Adrenal gland (tissue), 12 donors: ENCODE measurements around the gene ASIC3. TPM values are rescaled to one million over a fixed set of nuclear protein-coding genes. Genes with fewer than 3 reads are reported as not detected.
A peak's percentile ranks its signal among the peaks of the same experiment; 100 is the strongest.

ENCODE experiments used
- DNase-seq, 7 donors: peaks; one replicate each; pipeline ENCODE4 v3.0.0-alpha.2; 2019 to 2020
- H3K27ac ChIP-seq, 5 donors: fragments of 200-600 bp; sonication (generic) in 4 of 5; 1 replicate in 3 of 5; 2 replicates in 2 of 5; pipeline versions ENCODE4 v1.5.1 to v1.8.0; 2016 to 2020; ENCODE audit warnings: mild to moderate bottlenecking in 1 of 5
- H3K27me3 ChIP-seq: fragments of 200-600 bp; 2 replicates; pipeline ENCODE4 v1.8.0; 2021
- H3K36me3 ChIP-seq, 2 donors: fragments of 200-600 bp; replicated peaks in 1 of 2; 1 replicate in 1 of 2; 2 replicates in 1 of 2; pipeline versions ENCODE4 v1.5.1 to v1.8.0; 2018 to 2022
- H3K4me1 ChIP-seq, 2 donors: fragments of 200-600 bp; replicated peaks in 1 of 2; 1 replicate in 1 of 2; 2 replicates in 1 of 2; pipeline versions ENCODE4 v1.5.1 to v1.8.0; 2018 to 2021
- H3K4me3 ChIP-seq, 4 donors: fragments of 200-600 bp; sonication (generic) in 3 of 4; one replicate each; pipeline ENCODE4 v1.5.1; 2016 to 2018
- H3K9me3 ChIP-seq, 3 donors: fragments of 200-600 bp; sonication (generic) in 1 of 3; replicated peaks in 1 of 3; 1 replicate in 2 of 3; 2 replicates in 1 of 3; pipeline versions ENCODE4 v1.5.1 to v1.8.0; 2016 to 2021
- POLR2A ChIP-seq, 2 donors: fragments of 450-650 bp; IDR thresholded peaks; one replicate each; pipeline ENCODE4 v1.6.1; 2017; ENCODE audit warnings: antibody characterized with exemption in 2 of 2, mild to moderate bottlenecking in 2 of 2, moderate library complexity in 1 of 2
- WGBS, 4 donors: extraction: QIAGEN DNeasy Blood & Tissue Kit in 2 of 4; methylation state at CpG; one replicate each; pipeline versions ENCODE4 v1.1.5 to v1.1.7; 2013 to 2017; 5-methylcytosine and 5-hydroxymethylcytosine counted together
- intact Hi-C, 2 donors: fragments of 100-400 bp; cut with DNase I; formaldehyde crosslinking; loops; one replicate each; pipeline versions ENCODE4 v1.14.1 to v1.15.0; 2022 to 2023
- polyA plus RNA-seq, 3 donors: library from polyadenylated mRNA; stranded (reverse); fragments of 200-250 nt in 2 of 3; fragments of 350-450 nt in 1 of 3; fragmentation: Illumina TruSeq in 1 of 3; extraction: RNeasy Lipid Tissue Mini Kit (QIAGEN cat#74804) in 1 of 3; gene quantifications; one replicate each; pipeline ENCODE4 v1.2.3, GENCODE V29; 2013 to 2014
- total RNA-seq, 9 donors: library from RNA; depleted of rRNA in 4 of 9; stranded (reverse); fragments of >200 nt in 4 of 9; fragments of 120-200 nt in 1 of 9; fragmentation: NEBNext Ultra II Directional in 1 of 9; extraction: Animal tissue kit (Norgen Biotek cat#: 25700) in 1 of 9; gene quantifications; one replicate each; pipeline versions ENCODE4 v1.1.0 to v1.2.4, GENCODE V29; 2013 to 2023
- TF ChIP-seq, protein P1 (sequence below), 6 experiments: fragments of 450-650 bp in 4 of 6; fragments of 200-600 bp in 2 of 6; sonication (generic) in 1 of 6; IDR thresholded peaks; 1 replicate in 5 of 6; 2 replicates in 1 of 6; pipeline versions ENCODE4 v1.5.1 to v1.8.0; 2016 to 2021; ENCODE audit warnings: antibody characterized with exemption in 6 of 6, mild to moderate bottlenecking in 2 of 6, moderate library complexity in 1 of 6
- donor health status: healthy with polysubstance abuse.
- donor health status: Bipolar disorder and iron deficiency.
- donor health status: DM: yes; HTN: yes; CAD: no.
- donor health status: DM: no; HTN: no; CAD: no.
- donor health status: DM: no; HTN: no; CAD: no.
- donor health status: DM: yes; HTN: yes; CAD: no.

Gene ASIC3
- total and polyA plus RNA-seq, 12 donors = 0.24 to 32.7 (median 1.3) TPM; not detected in 1

DNA sequence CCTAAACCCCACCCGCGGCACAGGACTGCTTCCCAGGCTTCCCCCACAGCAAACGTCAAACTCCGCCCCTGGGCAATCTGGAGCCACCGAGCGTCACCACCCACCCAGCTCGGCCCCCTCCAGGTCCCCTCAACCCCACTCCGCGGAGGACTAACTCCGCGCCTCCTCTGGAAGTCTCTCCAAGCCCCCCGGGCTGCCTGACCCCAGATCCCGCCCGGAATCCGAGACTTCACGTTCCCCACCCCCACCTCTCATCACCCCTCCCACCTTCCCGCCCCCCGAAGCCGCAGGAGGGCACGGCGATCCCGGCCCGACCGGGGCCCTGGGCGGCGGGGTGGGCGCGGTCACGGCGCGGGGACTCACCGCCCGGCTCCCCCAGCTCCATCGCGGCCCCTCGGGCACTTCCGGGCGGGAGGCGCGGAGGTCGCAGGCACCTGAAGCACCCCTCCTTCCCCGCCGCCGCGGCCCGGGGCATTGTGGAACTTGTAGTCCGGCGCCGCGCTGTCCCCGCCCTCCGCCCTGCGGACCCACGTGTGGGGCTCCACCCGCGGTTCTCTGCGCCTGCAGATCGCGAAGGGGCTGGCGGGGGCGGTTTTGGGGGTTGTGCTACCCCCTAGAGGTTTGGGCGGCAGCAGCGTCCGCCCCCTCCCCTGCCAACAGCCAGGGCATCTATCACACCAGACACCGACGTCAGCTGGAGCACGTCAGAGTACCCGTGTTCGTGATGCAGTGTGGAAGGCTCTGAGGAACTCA, 34.9 kb downstream of the ASIC3 start, which contains the start of gene TMUB1:
Gene TMUB1 (minus strand): TSS at position 423 of the 753 bp plus-strand sequence. CDS start 930 bp downstream, outside the sequence.
- H3K9me3 ChIP-seq = no peaks in the 10 kb centered on the region
- intact Hi-C loops = no loop called here
- 0 to 1% (median 0%) methylated on average over 12 to 69 of the region's 69 CpGs for WGBS, 4 donors
- peaks cover 48 to 63% of the 10 kb centered on the region in 2 donors for H3K4me1 ChIP-seq
- H3K27ac ChIP-seq = peak within 1 kb of the TSS in 4 of 5 donors; percentile 74 to 96 (median 90)
- no peaks in the 10 kb centered on the region for H3K36me3 ChIP-seq
- peak; percentile 70 to 88 (median 80) for DNase-seq
- no peaks in the 10 kb centered on the region for H3K27me3 ChIP-seq
- H3K4me3 ChIP-seq = peak within 1 kb of the TSS; percentile 33 to 97 (median 59)
- TF ChIP-seq, protein P1, sequence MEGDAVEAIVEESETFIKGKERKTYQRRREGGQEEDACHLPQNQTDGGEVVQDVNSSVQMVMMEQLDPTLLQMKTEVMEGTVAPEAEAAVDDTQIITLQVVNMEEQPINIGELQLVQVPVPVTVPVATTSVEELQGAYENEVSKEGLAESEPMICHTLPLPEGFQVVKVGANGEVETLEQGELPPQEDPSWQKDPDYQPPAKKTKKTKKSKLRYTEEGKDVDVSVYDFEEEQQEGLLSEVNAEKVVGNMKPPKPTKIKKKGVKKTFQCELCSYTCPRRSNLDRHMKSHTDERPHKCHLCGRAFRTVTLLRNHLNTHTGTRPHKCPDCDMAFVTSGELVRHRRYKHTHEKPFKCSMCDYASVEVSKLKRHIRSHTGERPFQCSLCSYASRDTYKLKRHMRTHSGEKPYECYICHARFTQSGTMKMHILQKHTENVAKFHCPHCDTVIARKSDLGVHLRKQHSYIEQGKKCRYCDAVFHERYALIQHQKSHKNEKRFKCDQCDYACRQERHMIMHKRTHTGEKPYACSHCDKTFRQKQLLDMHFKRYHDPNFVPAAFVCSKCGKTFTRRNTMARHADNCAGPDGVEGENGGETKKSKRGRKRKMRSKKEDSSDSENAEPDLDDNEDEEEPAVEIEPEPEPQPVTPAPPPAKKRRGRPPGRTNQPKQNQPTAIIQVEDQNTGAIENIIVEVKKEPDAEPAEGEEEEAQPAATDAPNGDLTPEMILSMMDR (IDR thresholded peaks at IDR 0.05) = no peak
- TF ChIP-seq POLR2A (IDR thresholded peaks at IDR 0.05) = peak; percentile 4 to 16

DNA sequence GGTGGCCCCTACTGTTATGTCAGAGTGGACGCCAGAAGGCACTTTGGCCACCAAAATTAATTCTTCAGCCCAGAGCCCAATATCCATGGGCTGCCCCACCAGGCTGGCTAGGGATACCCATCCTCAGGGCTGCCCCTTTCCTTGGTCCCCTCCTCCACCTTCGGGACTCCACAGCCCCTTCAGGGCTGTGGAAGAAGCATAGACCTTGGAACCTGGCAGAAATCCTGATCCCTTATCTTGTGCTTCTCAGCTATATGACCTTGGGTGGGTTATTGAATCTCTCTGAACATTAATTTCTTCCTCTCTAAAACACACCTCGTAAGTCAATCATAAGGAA, 35.5 kb downstream of the ASIC3 start:
- no peaks in the 10 kb centered on the region for H3K9me3 ChIP-seq
- H3K4me1 ChIP-seq = peaks cover 52 to 63% of the 10 kb centered on the region in 2 donors
- H3K27ac ChIP-seq = peak overlapping the region in 2 of 5 donors; percentile 90 to 96
- peak overlapping the region in 2 of 4 donors; percentile 62 to 97 for H3K4me3 ChIP-seq
- no peak for DNase-seq
- H3K27me3 ChIP-seq = no peaks in the 10 kb centered on the region
- 12 to 28% (median 16%) methylated on average over 2 to 3 of the region's 3 CpGs for WGBS, 4 donors
- TF ChIP-seq POLR2A (IDR thresholded peaks at IDR 0.05) = no peak
- TF ChIP-seq, protein P1 (IDR thresholded peaks at IDR 0.05) = no peak
- intact Hi-C loops = no loop called here
- H3K36me3 ChIP-seq = no peaks in the 10 kb centered on the region

DNA sequence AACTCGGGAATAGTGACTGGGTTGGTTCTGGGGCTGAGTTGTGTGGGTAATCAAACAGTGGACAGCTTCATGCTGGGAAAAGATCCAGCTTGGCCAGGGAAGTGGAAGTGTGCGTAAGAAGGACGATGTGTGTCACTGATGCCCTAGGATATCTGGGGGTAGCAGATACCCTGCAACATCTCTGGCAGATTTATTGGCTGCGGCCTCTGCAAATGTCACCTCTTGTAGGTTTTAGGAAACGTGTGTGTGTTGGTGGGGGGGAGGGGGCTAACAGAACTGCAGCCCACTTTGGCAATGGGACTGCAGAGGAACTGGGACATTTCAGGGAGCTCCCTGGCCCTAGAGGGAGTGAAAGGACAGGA, 37.0 kb downstream of the ASIC3 start:
- TF ChIP-seq, protein P1 (IDR thresholded peaks at IDR 0.05) = no peak
- no peak for TF ChIP-seq POLR2A (IDR thresholded peaks at IDR 0.05)
- DNase-seq = peak in 4 of 7 donors; percentile 46 to 77 (median 60)
- no peaks in the 10 kb centered on the region for H3K9me3 ChIP-seq
- H3K27me3 ChIP-seq = no peaks in the 10 kb centered on the region
- H3K27ac ChIP-seq = peak overlapping the region; percentile 70 to 95 (median 79)
- H3K36me3 ChIP-seq = no peaks in the 10 kb centered on the region
- 17 to 25% (median 20%) methylated on average over 5 of the region's 5 CpGs for WGBS, 4 donors
- intact Hi-C loops = no loop called here
- peaks cover 47 to 67% of the 10 kb centered on the region in 2 donors for H3K4me1 ChIP-seq
- H3K4me3 ChIP-seq = no peak overlapping the region

DNA sequence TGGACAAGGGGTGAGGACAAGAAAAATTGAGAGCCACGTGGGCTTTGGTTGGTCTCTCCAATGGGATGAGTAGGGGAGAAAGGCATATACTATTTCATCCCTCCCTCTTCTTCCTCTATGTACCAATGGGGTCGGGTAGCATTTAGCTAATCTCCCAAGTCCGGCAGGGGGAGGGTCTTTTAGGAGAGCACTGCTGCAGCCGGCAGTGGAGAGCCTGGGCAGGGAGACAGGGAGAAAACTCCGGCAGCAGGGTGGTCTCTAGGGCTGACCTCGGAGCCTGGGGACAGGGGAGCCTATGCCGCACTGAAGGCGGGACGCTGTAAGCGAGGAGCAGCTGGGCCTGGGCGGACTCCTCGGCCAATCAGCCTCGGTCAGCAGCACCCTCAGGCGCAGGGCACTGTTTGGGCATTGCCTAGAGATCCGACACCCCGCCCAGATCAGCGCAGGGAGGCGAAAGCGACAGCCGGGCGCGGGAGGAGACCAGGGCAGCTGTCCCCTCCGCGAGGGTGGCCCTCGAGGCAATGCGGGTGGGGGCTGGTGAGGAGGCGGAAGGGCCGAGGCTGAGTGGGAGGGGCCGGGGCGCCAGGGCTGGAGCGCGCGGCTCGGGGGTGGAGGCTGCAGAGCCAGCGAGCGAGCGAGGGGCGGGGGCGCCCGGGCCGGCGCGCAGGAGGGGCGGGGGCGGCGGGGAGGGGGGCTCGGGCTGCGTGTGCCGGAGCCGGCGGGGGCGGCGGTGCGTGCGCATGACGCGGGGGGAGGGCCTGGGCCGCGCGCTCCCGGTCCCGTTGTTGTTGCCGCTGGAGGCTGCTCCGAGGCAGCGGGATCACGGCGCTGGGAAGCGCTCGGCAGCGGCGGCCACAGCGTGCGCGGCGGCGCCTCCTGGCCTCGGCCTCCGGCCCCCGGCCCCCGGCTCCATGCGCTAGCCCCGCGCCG, 37.6 kb downstream of the ASIC3 start, which contains the start of gene AGAP3:
Gene AGAP3 (plus strand): TSS at position 785 of the 930 bp plus-strand sequence. CDS start 267 bp downstream, outside the sequence.
- Histone ChIP-seq H3K36me3 (no peaks in the 10 kb centered on the region), H3K27me3 (no peaks in the 10 kb centered on the region), H3K4me3 (peak within 1 kb of the TSS; percentile 29 to 85 (median 51)), H3K27ac (peak within 1 kb of the TSS; percentile 75 to 95 (median 79)), H3K4me1 (peaks cover 46 to 71% of the 10 kb centered on the region in 2 donors), H3K9me3 (no peaks in the 10 kb centered on the region)
- peak; percentile 91 to 95 (median 91) for DNase-seq
- TF ChIP-seq, protein P1 (IDR thresholded peaks at IDR 0.05) = peak in 1 of 6 experiments; percentile 4
- TF ChIP-seq POLR2A (IDR thresholded peaks at IDR 0.05) = peak; percentile 40 to 85
- intact Hi-C loops = no loop called here
- 0 to 1% (median 0%) methylated on average over 6 to 80 of the region's 84 CpGs for WGBS, 4 donors
